GM19438 (cell line): ENCODE data around the gene CACNB3.

ENCODE experiments used
- ATAC-seq: cut with Tn5 transposase; IDR thresholded peaks from one replicate; pipeline ENCODE4 v1.9.1; 2021; ENCODE audit warnings: low read depth; ENCODE audit not compliant: unreplicated experiment

CACNB3 gene

DNA sequence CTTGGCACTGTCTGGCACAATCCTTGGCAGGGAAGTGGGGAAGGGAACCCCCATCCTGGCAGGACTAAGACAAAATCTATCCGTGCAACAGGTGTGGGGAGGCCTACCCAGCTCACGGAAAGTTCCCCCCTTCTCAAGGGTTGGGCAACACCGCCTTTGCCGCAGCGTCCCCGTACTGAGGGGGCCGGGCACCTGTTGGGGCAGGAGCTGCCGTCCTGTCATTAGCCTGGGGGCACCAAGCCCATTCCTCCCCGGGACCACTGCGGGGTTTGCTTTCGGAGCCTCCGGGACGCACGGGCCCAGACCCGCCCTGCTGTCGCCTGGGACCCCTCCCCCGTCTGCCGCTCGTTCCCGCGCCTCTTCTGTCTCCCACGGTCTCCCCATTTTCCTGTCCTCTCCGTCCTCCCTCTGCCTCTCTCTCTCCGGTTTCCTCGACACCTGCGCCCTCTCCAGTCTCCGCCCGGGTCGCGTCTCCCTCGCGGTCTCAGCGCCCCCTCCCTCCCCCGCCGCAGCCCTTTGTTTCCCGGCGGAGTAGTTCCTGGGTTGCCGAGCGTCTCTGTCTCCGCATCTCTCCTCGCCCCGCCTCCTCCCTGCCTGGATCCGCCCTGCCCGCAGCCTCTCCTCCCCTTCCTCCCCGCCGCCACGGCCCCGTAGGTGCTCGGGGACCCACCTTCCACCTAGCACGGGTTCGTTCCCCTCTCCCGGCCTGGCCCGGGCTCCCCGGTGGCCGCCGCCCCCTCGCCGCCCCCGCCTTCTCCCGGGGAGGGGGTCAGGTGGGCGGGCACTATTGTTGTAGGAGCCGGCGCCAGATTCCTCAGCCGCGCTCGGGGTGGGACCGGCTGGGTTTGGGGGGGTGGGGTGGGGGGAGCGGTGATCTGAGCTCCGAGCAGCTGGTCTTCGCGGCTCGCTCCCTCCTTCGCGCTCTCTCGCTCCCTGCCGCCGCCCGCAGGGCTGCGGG is at the start of gene CACNB3:
CACNB3 (plus strand) TSS at position 624 of the 958 bp plus-strand sequence. CDS start 434 bp downstream, outside the sequence.
- ATAC-seq, result no peak

DNA sequence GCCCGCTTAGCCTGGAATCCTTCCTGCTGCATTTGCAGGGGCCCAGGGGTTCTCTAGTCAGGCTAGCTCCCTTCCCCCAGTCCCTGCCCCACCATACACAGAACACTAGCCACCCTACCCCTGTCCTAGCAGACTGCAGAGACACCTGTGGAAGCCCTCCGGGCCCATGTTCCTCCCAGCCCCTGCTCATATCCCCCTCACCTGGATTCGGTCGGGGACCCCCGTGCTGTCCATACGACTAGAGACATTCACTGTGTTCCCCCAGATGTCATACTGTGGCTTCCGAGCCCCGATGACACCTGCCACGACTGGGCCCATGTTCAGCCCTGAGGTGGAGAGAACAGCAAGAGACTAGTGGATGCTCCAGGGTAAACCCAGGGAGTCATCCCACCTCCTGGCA is 49.6 kb upstream of the CACNB3 start:
- ATAC-seq, result no peak

DNA sequence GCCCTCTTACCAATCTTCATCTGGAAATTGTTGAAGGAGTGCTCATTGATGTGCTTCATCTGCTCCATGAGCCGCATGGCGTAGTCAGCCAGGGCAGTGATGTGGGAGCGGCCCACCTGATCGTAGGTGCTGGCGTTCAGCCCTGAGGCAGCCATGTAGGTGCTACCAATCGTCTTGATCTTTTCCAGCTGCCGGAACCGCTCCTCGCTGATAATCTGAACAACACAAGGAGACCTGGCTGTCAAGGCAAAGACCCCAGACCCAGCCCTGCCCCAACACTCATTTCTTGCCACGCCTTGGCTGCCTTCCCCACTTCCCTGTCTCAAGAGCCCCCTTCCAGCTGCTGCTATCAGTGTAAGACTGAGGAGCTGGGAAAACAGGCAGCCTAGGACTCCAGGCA is 47.5 kb upstream of the CACNB3 start:
- ATAC-seq, result no peak

DNA sequence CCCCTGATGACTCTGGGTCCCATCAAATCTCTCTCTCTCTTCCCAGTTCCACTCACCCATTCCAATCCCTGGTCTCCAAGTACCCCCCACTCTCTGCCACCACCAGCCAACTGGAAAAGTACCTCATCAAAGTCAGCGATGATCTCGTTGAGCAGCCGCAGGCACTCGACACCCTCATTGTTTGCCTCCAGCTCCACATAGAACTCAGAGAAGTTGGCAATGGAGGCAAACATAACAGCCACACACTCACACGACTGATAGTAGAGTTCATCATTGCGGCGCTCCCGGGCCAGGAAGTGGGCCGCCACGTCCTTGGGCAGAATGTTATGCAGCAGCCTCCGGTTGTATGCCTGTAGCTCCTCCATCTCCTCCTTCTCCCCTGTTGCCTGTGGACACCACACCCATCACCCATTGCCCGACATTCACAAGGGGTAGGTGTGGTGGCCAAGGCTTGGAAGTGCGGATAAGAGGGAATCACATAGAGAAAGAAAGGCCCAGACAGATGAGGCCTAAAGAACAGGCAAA is 46.6 kb upstream of the CACNB3 start:
- ATAC-seq, result no peak

DNA sequence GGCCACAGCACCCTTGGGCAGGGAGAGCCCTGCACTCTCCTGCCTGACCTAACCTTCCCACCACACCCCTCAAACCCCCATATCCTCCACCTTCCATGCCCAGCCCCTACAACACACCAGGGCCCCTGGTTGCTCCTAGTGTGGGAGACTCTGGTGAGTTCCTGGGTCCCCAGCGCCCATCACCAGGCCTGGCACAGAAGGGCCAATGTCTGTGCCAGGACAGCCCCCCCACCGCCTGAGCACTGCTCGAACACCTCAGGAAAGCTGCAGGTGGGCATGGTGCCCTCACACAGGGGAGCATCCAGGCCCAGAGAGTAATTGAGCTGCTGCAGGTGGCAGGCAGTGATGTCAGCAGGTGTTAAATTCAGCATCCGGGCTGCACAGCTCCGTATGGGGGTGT is 44.6 kb upstream of the CACNB3 start:
- no peak for ATAC-seq

DNA sequence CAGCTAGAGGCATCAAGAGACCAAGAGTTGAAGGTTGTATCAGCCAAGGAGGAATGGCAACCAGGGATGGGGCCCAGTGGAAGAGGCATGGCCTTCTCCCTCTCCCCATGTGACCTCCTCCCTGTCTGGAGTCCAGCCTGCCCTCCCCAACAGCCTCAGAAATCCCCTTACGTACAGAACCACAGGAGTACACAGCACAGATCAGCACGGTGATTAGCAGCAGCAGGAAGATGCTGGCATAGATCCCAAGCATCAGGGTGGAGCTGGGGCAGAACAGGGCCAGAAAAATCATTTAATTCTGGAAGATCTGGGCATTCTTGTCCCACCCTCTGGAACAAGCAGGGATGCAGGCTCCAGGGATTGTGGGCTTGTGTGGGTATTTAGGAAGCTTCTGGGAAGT is 43.8 kb upstream of the CACNB3 start:
- ATAC-seq, result no peak

DNA sequence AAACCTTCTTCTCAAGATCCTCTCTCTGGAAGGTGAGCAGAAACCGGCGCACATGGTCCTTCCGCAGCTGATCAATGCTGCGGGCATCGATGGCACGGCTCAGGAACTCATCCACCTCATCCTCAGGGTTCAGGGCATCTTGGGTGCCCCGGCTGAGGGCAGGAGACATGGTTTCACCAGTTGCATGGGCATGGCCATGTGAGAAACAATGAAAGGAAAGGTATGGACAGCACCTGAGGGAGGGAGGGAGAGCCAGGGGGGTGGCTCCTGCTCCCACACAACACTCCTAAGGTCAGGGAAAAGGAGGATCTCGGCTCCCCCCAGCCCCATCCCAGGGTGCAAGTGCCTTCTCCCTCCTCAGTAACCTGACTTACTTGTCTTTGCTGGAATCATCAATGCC is 43.0 kb upstream of the CACNB3 start:
- no peak for ATAC-seq

DNA sequence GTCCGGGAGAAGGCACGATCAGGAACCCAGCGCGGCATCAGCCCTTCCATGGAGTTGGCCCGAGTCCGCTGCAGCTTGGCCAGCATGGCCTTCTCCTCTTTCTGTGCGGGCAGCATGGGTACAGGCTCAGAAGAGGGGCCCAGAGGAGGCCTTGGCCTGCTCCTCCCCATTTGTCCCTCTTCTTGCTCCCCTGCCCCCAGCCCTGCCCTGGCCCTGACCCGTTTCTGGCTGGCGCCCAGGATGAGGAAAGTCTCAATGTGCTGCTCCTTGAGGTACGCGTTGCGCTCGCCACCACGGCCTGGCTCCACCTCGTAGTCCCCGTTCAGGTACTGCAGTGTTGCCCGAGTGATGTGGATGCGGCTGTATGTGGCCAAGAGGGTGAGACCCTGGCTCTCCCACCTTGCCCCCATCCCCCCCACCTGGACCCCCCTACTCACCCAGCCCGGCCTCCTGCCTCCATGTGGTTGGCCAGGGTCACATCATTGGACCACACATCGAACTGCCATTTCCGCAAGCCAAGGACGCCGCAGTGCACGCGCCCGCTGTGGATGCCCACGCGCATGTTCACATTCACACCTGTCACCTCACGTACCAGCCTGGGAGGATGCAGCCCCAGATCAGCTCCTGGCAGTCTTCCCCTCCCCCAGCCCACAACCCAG is 42.2 kb upstream of the CACNB3 start:
- no peak for ATAC-seq

DNA sequence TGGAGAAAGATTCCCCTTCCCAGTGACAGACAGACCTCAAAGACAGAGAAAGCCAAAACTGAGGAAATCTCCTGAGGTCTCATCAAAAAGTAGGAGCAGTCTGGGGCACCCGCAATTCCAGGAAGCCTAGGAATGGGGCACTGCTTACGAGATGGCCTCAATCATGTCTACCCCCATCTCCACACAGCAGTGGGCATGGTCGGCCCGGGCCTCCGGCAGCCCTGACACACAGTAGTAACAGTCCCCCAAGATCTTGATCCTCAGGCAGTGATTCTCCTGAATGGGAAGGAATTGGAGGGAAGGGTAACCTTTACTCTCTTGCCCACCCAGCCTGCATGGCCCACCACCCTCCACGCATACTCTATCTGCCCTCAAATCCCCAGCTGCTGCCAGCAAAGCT is 41.3 kb upstream of the CACNB3 start:
- no peak for ATAC-seq

DNA sequence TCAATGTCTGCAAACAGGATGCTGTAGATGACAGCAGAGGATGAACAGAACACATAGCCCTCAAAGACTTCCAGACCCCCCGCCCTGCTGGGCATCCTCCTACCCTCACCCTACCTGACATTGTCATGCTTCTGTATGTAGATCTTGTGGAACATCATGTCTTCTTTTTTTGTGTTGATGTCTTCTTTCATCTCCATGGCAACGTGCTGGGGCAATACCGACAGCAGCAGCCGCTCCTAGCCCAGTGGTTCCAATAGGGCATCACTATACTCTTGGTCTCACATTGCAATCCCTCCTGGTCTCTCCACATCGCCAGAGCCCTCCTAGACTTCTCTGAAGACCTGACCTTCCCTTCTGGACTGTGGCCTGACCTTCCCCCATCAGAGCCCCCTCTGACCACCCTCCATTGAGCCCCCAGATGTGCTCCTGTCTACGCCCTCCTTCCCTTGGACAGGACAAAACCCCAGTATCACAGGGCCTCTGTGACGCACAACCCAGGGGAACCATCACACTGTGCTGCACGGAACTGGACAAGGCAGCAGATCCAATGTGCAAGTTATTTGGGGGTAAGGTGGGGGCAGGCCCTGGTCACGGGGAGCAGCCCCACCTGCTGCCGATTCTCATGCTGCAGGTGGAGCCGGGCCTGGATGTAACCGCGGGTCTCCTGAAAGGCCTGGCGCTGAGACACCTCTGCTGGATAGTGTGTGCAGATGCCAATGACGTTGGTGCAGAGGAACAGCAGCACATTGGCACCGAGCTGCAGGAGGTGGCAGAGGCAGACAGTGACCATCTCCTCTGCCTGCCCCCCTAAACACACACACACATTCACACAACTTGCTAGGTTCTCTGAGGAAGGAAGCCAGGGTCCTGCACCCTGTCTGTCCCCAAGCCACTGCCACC is 40.5 kb upstream of the CACNB3 start:
- ATAC-seq, result no peak

DNA sequence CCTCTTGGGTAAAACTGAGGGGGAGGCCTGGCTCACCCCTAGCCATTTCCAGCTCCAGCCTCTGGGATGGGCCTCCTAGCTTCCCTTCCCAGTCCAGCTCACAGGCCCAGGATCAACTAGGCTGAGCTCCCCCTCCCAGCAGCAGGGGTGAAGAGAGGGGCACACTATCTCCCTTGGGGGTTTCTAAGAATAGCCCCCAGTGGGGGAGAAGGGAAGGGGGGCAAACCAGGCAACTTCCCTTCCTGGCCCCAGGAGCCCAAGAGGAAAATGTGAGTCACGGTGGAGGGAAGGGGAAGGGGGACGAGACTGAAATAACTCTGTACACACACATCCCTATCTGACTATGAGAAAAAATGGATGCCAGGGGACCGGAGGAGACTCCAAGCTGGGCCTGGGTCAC is 38.4 kb upstream of the CACNB3 start:
- no peak for ATAC-seq

DNA sequence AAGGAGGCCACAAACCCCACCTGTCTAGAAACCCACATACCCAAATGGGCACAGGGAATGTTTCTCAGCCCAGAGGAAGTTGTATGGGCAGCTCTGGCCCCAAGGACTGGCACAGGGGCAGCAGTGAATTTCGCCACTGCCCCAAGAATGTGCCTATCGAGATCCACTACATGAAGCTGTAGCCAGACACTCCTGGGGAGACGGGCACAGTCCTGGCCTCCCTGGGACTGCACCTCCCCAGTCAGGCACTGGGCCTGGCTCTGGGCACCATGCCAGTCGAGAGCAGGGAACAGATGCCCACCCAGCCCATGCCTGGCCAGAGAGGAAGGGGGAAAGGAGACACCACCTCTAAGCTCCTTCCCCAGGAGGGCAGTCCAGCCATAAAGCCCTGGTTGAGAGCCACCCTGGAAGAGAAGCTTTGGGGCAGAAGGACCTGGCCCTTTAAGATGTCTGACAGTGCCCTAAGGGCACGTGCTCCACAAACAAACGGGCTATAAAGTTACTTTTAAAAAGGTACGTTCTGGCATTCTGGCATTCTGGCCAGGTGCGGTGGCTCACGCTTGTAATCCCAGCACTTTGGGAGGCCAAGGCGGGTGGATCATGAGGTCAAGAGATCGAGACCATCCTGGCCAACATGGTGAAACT is 37.8 kb upstream of the CACNB3 start:
- no peak for ATAC-seq

DNA sequence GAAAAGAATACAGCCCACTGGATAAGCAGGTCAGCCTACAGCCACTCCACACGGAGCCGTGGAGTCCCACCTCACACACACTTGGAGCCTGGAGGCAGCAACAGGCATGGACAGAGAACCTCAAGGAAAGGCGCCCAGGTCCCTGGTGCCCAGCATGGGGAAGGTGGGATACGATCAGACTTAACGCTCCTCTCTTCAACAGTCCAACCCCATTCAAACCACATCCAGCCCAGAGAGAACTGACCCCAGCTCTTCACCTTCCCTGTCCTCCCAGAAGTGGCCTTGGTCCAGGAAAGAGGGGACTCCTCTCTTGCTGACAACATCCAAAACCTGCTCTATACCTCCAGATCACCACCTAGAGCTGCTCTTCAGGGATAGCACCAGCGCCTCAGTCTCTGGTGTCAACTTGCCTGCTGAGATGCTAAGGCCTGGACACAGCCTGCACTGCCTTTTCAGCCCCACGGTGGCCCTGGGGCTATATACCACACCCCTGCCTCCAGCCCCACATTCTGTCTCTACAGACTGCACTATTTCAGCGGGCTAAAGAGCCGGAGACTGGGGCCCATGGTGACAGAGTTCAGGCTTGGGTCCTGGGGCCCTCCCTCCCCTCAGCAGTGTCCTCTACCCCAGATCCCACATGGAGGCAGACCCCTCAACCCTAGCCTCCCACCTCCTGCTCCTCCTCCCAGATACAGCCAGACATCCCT is 36.4 kb upstream of the CACNB3 start:
- ATAC-seq, result no peak

DNA sequence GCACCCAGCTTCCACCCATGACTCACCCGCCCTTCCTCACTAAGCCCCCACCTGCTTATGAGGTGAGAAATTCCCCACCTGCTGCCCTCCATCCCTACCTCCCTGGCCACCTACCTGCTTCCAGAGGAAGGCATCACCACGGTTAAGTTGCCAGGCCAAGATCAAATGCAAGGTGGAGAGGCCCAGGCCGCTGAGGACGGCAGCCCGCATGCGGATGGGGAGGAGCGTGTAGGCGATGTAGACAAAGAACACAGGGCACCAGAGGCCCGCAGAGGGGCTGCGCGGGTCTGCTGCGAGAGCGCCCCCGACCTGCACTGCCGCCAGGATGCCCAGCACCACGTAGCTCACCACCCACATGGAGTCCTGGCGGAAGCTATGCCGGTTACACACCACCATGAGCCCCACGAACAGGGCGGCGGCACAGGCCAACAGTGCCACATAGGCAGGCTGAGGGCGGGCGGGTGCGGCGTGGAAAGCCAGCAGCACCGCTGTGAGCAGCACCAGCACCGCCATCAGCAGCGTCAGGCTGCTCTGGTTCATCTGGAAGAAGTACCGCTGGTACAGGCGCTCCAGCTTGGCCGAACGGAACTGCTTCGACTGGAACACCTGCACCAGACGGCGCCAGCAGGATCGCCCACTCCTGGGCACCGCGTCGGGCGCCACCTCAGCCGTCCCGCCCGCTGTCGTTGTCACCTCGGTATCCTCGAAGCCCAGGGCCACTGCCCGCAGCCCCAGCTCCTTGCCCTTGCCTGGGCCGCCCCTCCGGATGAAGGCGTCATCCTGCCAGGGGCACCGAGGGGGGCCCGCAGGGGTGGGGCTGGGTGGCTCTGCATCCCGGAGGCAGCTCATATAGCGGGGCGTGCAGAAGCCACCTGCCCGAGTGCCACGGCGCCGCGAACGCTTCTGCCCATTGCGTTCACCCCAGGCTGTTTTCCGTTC is 35.6 kb upstream of the CACNB3 start:
- ATAC-seq, result no peak

DNA sequence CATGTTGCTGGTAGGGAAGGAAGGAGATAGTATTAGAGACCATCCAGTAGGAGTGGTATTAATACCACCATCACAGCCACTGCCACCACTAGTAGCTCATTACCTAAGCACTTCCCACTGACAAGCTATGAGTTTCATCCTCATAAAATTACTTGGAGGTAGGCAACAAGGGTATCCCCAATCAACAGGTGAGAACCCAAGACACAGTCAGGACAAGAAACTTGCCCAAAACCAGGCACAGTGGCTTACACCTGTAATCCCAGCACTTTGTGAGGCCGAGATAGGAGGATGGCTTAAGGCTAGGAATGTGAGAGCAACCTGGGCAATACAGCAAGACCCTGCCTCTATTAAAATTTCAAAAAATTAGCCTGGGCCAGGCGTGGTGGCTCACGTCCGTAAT is 34.9 kb upstream of the CACNB3 start:
- no peak for ATAC-seq

DNA sequence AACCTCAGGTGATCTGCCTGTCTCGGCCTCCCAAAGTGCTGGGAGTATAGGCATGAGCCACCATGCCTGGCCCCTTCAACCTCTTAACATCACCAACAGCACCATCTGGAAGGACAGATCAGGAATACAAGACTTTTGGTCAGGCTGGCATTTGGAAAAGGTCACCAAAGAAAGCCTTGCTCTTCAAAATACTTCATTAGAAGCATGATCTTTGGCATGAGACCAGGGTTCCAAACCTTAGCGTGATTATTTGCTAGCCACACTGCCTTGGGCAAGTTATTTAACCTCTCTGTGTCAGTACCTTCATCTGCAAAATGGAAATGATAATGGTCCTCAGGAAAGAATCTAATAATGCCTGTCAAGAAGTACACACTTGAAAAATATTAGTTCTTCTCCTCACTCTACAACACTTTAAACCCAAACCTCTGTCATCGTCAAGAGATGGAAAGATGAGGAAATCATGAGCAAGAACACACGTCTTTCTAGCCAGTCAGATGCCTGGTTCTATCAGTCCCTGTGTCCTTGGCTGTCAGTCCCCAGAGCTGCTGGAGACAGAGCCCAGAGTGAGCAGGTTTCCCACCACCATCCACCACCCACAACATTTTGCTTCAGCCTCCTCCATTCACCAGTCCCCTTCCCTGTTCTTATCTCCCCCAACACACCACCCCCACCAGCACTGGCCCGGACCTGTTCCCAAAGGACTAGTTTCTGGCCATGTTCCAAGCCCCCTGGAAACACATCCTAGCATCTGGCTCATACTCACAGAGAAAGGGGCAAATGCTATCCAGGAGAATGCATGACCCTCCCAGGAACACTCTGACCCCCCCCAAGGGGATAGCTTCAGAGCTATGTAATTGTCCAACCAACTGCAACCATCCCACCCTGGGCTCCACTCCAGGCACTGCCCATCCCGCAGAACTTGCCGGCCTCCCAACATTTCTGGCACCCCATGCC is 31.4 kb upstream of the CACNB3 start:
- ATAC-seq, result no peak

DNA sequence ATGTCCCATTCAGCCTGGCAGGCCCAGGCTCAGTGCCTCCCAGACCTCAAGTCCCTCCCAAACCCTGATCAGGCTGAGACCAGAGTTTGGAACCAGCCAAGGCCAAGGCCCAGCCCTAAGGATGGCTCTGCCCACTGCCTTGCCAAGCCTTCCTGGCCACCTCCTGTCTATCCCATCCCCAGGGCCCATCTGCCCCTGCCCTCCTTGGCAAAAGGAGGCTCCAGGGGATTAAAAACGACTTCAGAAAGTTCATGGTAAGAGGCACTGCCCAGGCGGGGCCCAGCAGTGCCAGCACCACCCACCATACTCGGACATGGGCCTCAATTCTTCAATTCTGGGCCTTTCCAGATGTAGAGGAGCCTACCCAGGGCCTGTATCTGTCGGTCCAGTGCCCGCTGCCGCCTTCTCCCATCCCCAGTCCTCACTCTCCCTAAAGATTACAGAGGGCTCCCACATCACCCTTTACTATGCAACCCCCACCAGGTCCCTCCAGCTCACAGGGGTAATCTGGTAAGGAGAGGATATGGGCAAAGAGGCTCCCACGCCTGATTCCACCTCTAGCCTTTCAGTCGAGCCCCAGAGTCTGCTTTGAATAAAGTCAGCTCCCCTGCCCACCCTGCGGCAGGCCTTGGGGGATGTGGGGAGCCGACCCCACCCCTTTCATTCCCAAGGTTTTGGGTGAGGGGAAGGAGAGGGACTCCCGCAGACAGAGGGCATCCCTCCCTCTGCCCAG is 30.3 kb upstream of the CACNB3 start:
- no peak for ATAC-seq
